ENCODE measurements around the gene NAA15.
"Not testable (repeated sequence)": the region's sequence is repeated elsewhere in the genome, so short reads cannot be mapped to it uniquely, and the experiment has no call there.

Gene NAA15

GRCh38 chr4:139301113-139301820 lies at the start of gene NAA15:
NAA15 (plus strand) TSS chr4:139301505; CDS start chr4:139301778, 273 bp downstream.
- DNase-seq (ENCODE audit: low read depth): peak; percentile 96

- DNase-seq (ENCODE audit: low read depth): no peak
These were observed 48.3 kb upstream of the NAA15 start for GRCh38 chr4:139253046-139253445.

GRCh38 chr4:139253713-139254112 lies 47.6 kb upstream of the NAA15 start:
- no peak for DNase-seq (ENCODE audit: low read depth)

GRCh38 chr4:139255581-139255980 lies 45.7 kb upstream of the NAA15 start:
- DNase-seq (ENCODE audit: low read depth): not testable (repeated sequence)

DNA sequence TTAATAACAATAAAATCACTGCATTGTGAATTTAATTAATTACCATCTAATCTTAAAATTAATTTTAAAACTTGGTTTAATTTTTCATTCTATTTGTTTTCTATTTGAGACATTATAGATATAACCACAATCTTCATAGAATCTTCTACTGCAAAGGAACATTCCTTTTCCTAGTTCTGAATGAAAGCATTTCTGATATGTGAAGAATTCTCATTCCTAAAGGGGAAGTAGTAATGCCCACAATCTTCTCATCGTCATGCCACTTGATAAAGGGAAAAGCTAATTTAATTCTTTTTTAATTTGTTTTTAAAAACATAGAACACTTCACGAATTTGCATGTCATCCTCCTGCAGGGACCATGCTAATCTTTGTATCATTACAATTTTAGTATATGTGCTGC lies 45.0 kb upstream of the NAA15 start:
- DNase-seq (ENCODE audit: low read depth): no peak

- no peak for DNase-seq (ENCODE audit: low read depth)
These were observed 35.7 kb upstream of the NAA15 start for GRCh38 chr4:139265654-139266053.

DNA sequence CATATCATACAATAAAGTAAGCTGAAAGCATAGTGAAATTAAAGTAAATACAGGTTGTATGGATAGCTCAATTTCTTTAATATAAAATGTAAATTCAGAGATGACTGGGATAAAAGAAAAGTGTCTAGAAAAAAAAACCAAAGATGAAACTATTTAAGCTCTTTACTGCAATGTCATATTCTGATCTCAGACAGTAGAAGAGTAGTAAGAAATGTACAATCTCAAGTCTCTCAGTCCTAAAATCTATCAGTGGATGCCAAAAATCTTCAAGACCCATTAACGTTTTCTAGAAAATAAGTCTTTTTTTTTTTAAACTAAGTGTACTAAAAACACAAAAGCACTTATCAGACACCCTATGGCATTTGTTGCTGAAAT lies 35.1 kb upstream of the NAA15 start:
- DNase-seq (ENCODE audit: low read depth): no peak

DNA sequence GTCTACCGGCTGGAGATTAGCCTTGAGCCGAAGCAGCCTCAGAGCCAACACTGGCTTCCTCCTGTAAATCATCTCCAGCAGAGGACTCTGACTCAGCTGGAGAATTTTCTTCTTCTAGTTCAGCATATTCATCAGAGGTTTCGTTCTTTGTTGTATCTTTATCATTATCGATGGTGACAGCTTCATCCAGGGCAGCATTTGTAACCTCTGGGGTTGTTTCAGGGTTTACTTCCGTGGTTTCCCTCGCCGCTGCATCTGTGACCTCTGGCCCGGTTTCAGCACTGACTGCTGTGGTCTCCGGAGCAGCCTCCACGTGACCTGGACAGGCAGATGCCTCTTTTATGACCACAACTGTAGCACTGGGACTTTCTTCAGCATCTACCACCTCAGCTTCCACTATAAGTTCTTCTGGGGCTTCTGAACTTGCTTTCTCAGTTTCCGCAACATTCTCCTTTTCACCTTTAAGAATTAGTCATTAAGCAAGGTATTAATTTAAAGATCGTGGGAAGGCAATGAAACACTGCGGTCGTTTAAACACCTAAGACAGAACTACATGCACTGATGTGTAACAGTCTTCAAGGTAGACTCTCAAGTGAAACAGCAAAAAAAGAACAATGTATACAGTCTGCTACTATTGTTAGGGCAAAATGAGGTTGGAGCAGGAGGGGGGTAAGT lies 34.6 kb upstream of the NAA15 start:
- DNase-seq (ENCODE audit: low read depth): peak; percentile 48

GRCh38 chr4:139267301-139267700 lies 34.0 kb upstream of the NAA15 start:
- DNase-seq (ENCODE audit: low read depth): no peak

DNA sequence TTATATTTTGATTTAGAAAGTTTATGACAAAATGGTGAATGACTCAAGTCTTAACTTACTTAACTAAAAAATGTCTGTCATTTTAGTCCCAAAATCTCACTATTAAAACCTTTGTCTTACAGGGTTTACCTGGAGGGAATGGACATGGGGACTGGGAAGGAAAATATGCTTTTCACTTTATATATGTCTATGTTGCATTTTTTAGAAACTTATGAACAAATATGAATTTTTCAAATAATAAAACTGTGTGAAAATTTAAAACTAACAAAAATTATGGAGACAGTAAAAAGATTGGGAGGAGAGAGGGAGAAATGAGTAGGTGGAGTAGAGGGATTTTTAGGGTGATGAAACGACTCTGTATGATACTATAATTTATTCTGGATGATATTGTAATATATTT lies 27.5 kb upstream of the NAA15 start:
- DNase-seq (ENCODE audit: low read depth): no peak

DNA sequence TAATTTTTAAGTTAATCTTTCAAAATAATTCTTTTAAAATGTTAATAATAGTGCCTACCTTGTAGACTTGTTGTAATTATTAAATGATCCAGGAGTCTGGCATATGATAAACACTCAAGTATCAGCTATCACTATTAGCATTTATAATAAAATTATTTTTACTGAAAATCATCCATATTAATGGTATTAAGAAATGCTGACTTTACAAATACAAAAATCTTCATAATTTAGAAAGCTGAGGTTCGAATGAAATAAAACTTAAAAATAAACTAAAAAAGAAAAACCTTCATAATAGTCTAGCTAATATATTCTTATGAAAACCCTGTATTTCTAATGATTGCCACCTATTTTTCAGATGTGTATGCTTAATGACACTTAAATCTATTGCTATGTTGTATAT lies 26.5 kb upstream of the NAA15 start:
- DNase-seq (ENCODE audit: low read depth): no peak

DNA sequence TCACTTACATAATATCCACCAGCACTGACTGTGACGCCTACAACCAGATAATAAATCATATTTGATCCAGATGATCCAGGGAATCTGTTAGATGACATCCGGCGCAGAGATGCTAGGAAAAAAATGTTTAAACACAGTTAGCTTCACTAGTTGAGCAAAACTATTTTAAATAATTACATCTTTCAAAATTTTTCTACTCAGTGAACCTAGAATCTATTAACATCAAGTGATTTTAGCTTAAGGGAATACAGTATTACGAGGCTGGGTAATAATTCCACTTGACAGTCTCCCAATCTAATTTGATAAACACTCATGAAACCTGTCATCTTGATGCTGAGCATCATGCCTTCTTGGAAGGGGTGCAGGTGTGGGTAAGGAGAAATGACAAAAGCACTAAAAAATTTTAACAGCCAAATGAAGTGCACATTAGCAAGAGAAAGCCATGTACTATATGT lies 26.0 kb upstream of the NAA15 start:
- DNase-seq (ENCODE audit: low read depth): no peak

DNA sequence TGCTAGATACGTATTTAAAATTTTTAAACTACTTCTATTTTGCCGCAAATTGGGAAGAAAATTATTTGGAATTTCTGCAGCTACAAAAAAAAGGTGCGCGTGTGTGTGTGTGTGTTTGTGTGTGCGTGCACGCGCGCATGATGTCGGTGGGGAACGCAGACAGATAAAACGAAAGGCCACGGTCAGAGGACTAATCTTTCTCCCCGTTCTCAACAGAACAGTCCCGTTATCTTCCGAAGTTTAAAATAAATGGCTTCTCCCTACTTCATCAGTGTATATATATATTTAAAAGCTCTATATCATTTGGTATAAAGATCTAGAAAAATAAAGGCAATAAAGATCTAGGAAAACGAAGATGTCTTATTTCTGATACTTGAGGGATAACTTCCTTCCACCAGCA lies 22.8 kb upstream of the NAA15 start:
- no peak for DNase-seq (ENCODE audit: low read depth)

GRCh38 chr4:139278912-139279759 lies 22.2 kb upstream of the NAA15 start:
- no peak for DNase-seq (ENCODE audit: low read depth)

DNA sequence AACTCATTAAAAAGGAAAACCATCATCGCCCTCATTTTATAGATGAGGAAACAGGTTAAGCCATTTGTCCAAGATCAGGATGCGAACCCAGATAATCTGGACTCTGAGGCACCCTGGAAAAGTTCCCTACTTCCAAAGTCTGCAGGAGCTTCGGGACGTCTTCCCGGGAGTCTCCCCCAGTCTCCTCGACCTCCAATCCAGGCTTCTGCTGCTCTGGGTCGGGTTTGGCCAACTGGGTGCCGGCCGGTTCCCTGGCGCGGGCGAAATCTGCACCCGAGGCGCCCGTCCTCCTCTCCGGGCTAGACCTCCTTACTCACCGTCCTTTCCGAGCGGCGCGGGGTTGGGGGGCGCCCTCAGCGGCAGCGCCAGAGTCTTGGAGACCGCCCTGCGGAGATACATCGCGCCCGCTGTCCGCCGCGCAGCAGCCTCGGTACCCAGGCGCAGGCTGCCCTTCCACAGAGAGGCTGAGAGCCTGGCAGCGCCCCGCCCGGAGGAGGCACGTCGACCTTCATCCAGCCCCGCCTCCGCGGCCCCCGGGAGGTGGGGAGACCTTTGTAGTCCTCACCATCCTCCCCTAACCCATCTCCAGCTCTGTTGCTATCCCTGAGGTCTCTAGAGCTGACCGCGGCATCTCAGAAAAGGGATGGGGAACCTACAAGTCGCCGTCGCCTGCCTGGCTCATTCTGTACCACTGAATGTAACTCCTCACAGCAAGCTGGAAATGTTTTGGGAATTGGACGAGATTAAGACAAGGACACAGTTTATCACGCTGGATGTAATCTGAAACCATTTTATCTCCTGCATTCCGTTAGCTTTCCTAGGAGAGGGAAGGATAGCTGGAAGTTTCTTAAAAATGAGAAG lies 21.3 kb upstream of the NAA15 start, which contains the start of gene MGARP:
Gene MGARP, minus strand, starts transcription at position 466 of the 861 bp plus-strand sequence. Its CDS starts 67 bp downstream, at position 399.
- DNase-seq (ENCODE audit: low read depth): peak; percentile 7

DNA sequence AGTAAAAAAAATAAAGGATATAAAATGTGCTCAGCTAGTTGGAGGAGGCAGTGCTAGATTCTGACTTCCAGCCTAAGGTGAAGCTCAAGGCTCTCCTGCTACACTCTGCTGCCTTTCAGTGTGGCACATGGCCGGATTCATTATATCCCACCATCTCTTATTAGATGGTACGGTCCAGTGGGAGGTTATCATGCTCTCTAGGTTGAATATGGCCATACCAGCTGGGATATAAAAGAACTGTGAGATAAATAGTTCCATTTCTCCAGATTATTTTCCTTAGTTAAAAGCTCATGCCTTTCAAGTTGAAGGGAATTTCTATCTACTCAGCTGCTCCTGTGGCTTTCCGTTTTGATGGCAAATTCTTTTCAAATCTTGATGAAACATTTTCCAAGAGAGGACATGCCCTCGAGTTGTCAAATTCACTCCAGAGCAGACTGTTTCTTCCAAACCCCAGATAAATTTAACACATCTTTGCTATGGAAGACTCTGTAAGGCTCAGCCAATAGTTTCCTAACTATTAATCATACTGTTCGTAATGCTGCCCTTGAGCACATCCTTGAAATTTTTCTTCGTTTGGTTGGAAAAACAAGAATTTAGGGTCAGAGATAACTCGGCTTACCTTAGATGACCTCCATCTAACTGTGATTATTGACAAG lies 19.1 kb upstream of the NAA15 start:
- DNase-seq (ENCODE audit: low read depth): no peak

- DNase-seq (ENCODE audit: low read depth): no peak
These were observed 18.6 kb upstream of the NAA15 start for GRCh38 chr4:139282721-139283075.

- no peak for DNase-seq (ENCODE audit: low read depth)
These were observed 15.1 kb upstream of the NAA15 start for GRCh38 chr4:139286186-139286698.

DNA sequence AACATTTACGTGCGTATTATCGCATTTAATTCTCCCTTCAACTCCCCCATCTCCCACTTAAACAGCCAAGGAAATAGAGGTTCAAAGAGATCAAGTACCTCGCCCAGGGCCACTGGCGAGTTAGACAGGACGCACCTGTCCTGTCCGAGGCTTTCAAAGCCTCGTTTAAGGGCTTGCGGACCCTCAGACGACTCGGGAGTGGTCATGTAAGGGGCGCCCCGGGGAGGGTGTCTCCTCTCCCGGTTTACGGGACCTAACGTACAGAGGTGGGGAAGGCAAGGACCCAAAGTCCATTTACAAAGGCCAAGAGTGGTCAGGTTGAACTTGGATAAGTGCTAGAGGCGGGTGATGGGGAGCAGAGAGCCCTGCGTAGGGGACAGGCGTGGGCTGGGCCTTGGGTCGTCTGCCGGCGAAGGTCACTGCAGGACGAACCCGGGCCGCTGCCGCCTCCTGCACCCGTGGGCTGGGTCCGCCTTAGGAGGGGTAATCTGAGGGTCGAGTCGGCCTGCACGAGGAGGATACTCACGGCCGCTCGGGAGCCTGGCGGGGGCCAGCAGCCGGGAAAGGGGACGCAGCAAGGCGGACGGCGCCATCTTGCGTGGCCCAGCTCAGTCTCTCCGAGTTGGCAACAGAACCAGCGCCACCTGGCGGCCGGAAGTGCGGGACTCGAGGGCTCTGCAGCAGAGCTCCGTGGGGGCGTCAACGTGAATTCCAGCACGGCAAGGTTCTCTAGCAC lies 5.9 kb upstream of the NAA15 start:
- peak; percentile 95 for DNase-seq (ENCODE audit: low read depth)

- DNase-seq (ENCODE audit: low read depth): no peak
These were observed 5.4 kb upstream of the NAA15 start for GRCh38 chr4:139295942-139296299.
